Inflammatory macrophage treated with lipopolysaccharide for 4 hours (primary cell): Measurements from ENCODE around the gene RASGRF2.
"Not testable (repeated sequence)": the region's sequence is repeated elsewhere in the genome, so short reads cannot be mapped to it uniquely, and the experiment has no call there.

Experiments used
- DNase-seq: peaks from one replicate; pipeline ENCODE4 v3.0.0-alpha.2; 2020

RASGRF2 gene

DNA sequence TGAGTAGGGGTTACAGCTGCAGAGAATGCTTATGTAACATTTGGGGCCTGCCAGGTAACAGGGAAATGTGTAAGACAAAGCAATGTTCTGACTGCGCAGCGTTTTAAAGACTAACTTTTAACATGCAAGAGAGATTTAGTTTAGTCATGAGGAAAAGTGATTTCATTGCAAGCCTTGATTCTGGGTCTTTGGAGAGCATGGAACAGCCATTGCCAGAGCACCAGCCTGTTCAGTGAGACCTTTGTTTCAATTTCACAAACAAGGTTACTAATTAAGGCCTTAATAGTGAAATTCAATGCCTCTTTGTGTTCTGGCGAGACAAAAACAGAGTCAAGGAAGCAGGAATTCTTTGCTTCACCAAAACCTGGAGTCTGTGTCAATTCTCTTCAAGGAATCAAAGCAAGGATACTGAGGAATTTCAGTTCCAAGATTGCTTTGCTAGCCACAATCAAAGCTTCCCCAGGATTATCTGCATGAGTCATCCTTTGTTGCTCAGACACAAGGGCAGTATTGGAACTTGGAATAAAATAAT, 287.3 kb downstream of the RASGRF2 start:
- no peak for DNase-seq

DNA sequence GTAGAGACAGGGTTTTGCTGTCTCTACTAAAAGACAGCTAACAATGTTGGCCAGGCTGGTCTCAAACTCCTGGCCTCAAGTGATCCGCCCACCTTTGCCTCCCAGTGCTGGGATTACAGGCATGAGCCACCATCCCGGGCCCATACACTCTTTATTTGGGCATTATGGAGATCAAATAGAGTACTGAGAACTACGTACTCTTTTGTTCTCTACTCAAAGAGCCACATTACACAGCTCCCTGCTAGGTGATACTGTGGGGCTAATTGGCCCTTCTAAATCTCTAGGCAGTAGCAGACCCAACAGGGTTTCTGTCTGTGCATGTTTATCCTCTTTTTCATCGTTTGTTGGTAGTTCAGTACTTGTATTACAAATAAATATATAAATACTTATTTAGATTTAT, 289.1 kb downstream of the RASGRF2 start:
- no peak for DNase-seq

DNA sequence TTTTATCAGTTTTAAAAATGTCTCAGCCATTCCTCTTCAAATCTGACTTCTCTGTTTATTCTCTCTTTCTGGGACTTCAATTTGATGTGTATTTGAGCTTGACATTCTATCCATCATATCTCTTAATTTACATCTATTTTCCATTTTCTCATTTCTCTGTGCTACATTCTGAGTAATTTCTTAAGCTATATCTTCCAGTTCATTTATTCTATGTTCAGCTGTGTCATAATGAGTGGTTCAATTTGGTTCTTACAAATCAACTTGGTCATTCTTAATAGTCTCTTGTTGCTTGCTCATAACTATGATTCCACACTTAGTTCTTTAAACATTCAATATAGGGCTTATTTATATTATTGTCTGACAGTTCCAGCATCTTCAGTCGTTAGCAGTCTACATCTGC, 289.8 kb downstream of the RASGRF2 start:
- DNase-seq, result no peak

- no peak for DNase-seq
Measured at GRCh38 chr5:81251922-81252321, 291.8 kb downstream of the RASGRF2 start.

DNA sequence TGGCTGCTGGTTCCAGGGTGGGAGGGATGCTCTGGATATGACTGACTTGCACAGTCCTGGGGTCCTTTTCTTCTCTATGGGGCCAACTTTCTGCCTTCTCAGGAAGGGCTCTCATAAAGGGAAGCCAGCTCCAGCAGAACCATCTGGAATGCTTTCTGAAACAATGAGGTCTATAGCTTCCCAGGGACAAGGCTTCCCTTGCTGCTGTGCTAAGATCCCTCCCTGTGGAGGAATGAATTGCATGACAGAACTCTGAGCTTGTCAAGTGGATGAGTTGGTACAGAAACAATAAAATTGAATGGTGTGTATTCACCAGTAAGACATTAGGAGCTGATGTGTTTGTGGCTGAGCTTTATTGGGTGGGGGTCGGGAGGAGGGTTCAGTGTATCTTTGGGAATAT, 292.7 kb downstream of the RASGRF2 start:
- no peak for DNase-seq

- no peak for DNase-seq
Measured at GRCh38 chr5:81253875-81254274, 293.7 kb downstream of the RASGRF2 start.

- no peak for DNase-seq
Measured at GRCh38 chr5:81254886-81255559, 294.9 kb downstream of the RASGRF2 start.

GRCh38 chr5:81256766-81257165, 296.6 kb downstream of the RASGRF2 start:
- DNase-seq, result no peak

GRCh38 chr5:81262796-81263195, 302.6 kb downstream of the RASGRF2 start:
- not testable (repeated sequence) for DNase-seq

- DNase-seq, result no peak
Measured at GRCh38 chr5:81265101-81265500, 304.9 kb downstream of the RASGRF2 start.

DNA sequence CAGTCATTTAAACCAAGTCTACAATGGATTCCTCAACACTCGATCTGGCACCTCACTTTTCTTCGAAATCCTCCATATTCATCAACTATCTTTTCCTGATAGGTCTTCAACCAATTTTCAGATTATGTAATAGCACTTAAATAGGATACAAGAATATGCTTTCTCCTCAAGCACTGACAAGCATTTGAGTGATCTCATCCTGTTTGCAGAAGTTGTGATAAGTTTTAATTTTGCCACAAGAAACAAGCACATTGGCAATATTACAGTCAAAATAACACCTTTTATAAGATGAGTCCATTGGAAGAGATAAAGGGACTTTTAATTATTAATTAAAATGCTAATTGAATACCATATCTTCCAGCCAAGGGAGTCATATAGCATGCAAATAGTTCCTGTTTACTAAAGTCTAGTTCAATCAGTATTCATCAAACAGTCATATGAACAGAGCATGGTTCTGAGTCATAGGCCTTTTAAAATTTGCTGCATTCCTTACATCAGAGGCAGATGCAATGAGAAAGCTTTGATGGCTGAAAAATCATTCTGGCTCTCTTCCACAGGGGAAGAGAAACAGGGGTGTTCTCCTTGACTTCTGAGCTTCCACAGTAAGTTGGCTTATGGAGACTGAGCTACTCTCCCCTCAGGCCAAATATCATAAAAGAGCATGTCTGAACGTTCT, 308.5 kb downstream of the RASGRF2 start:
- DNase-seq, result peak; percentile 83

- DNase-seq, result no peak
Measured at GRCh38 chr5:81269751-81270393, 309.7 kb downstream of the RASGRF2 start.

DNA sequence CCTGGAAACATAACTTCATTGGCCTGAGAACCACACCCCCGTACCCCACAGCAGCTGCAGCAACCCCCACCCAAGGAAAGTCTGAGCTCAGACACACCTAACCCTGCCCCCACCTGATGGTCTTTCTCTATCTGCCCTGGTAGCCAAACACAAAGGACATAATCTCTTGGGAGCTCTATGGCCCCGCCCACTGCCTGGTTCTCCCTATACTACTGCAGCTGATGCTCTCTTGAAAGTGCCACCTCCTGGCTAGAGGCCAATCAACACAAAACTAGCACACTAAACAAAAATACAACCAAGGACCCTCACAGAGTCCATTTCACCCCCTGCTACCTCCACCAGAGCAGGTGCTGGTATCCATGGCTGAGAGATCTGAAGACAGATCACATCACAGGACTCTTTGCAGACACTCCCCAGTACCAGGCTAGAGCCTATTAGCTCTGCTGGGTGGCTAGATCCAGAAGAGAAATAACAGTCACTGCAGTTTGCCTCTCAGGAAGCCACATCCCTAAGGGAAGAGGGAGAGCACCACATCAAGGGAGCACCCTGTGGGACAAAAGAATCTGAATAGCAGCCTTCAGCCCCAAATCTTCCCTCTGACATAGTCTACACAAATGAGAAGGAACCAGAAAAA, 310.3 kb downstream of the RASGRF2 start:
- not testable (repeated sequence) for DNase-seq
